Activated CD8-positive, alpha-beta memory T cell treated with anti-CD3 and anti-CD28 coated beads for 36 hours (primary cell): ENCODE data around the gene ATP2C2. TPM values are rescaled to one million over a fixed set of nuclear protein-coding genes. Genes with fewer than 3 reads are reported as not detected.

Experiments used
- total RNA-seq, 2 experiments: library from RNA; stranded (reverse); gene quantifications; one replicate each; pipeline ENCODE4 v1.2.3, GENCODE V29; 2021

Gene ATP2C2
- total RNA-seq, 2 experiments from 2014 or later, result not detected

Other genes with a start within 250 kb of the ATP2C2 start
- 10 to 100 TPM; 15.1 to 16.5 TPM for gene HSDL1, start 223.4 kb upstream of the ATP2C2 start, total RNA-seq
- under 1 TPM in 1 of 2 experiments, not detected in 1; 0.25 TPM for gene DNAAF1, start 223.2 kb upstream of the ATP2C2 start, total RNA-seq
- gene TAF1C, start 181.5 kb upstream of the ATP2C2 start, total RNA-seq, result 10 to 100 TPM; 48.3 to 51.2 TPM
- under 1 TPM in 1 of 2 experiments, not detected in 1; 0.17 TPM for gene ADAD2, start 177.4 kb upstream of the ATP2C2 start, total RNA-seq
- not detected for gene KCNG4, start 128.5 kb upstream of the ATP2C2 start, total RNA-seq
- gene WFDC1, start 73.7 kb upstream of the ATP2C2 start, total RNA-seq, result not detected
- 10 to 100 TPM in 1 of 2 experiments, 1 to 10 TPM in 1; 9.6 to 10.8 TPM for gene MEAK7, start 136.1 kb downstream of the ATP2C2 start, total RNA-seq
- gene COTL1, start 249.5 kb downstream of the ATP2C2 start, total RNA-seq, result 100 to 1,000 TPM; 450 to 456 TPM